Smooth muscle cell (in vitro differentiated cells): ENCODE results near the gene ME1. TPM values are rescaled to one million over a fixed set of nuclear protein-coding genes. Genes with fewer than 3 reads are reported as not detected.

Experiments used
- DNase-seq: peaks from one replicate; lab custom pipeline; 2025; ENCODE audit not compliant: unreplicated experiment; lab: John Stamatoyannopoulos, UW
- H2AFZ ChIP-seq: fragments of 200-600 bp; sonication (generic); 2 replicates; pipeline ENCODE4 v1.6.0; 2016; ENCODE audit warnings: antibody characterized with exemption, low read depth, mild to moderate bottlenecking
- H3F3A ChIP-seq: fragments of 200-600 bp; sonication (generic); 2 replicates; pipeline ENCODE4 v1.6.0; 2017; ENCODE audit warnings: antibody characterized with exemption, low read depth
- H3K27ac ChIP-seq: fragments of 200-600 bp; sonication (generic); 2 replicates; pipeline ENCODE4 v1.5.1; 2016; ENCODE audit warnings: low read depth, mild to moderate bottlenecking
- H3K27me3 ChIP-seq: fragments of 200-600 bp; sonication (generic); 2 replicates; pipeline ENCODE4 v1.6.1; 2016; ENCODE audit warnings: low read depth, mild to moderate bottlenecking
- H3K36me3 ChIP-seq: fragments of 200-600 bp; sonication (generic); 2 replicates; pipeline ENCODE4 v1.5.1; 2016; ENCODE audit warnings: low read depth
- H3K4me1 ChIP-seq: fragments of 200-600 bp; sonication (generic); 2 replicates; pipeline ENCODE4 v1.5.1; 2016; ENCODE audit warnings: low read depth
- H3K4me2 ChIP-seq: fragments of 200-600 bp; sonication (generic); 2 replicates; pipeline ENCODE4 v1.6.0; 2016; ENCODE audit warnings: mild to moderate bottlenecking
- H3K4me3 ChIP-seq: fragments of 200-600 bp; sonication (generic); 2 replicates; pipeline ENCODE4 v1.5.1; 2016; ENCODE audit warnings: mild to moderate bottlenecking
- H3K79me2 ChIP-seq: fragments of 200-600 bp; sonication (generic); 2 replicates; pipeline ENCODE4 v1.6.0; 2016; ENCODE audit warnings: low read depth, mild to moderate bottlenecking
- H3K9ac ChIP-seq: fragments of 200-600 bp; sonication (generic); 2 replicates; pipeline ENCODE4 v1.6.0; 2016; ENCODE audit warnings: low read depth
- H3K9me3 ChIP-seq: fragments of 200-600 bp; sonication (generic); replicated peaks from 2 replicates; pipeline ENCODE4 v1.5.1; 2016; ENCODE audit warnings: low read depth
- H4K20me1 ChIP-seq: fragments of 200-600 bp; sonication (generic); 2 replicates; pipeline ENCODE4 v1.6.0; 2016; ENCODE audit warnings: low read depth
- WGBS: methylation state at CpG from one replicate; pipeline ENCODE4 v1.1.7; 2016; ENCODE audit warnings: low lambda C conversion rate; 5-methylcytosine and 5-hydroxymethylcytosine counted together
- polyA plus RNA-seq: library from polyadenylated mRNA; unstranded; fragments of >200 nt; fragmentation: Nextera tagmentation; extraction: Ambion mirVana; gene quantifications from 2 replicates; pipeline ENCODE4 v1.2.1, GENCODE V29; 2016
- total RNA-seq: library from RNA; depleted of rRNA; stranded (reverse); fragments of >200 nt; gene quantifications from 2 replicates; pipeline ENCODE4 v1.2.3, GENCODE V29; 2014
- TF ChIP-seq, protein P1 (sequence below): fragments of 200-600 bp; sonication (generic); IDR thresholded peaks from 2 replicates; pipeline ENCODE4 v1.5.1; 2017; ENCODE audit warnings: borderline replicate concordance, mild to moderate bottlenecking, antibody characterized with exemption; ENCODE audit not compliant: insufficient read depth, poor library complexity, severe bottlenecking

Gene ME1
- total and polyA plus RNA-seq, 2 experiments from 2014 or later: 32.0 to 32.4 TPM

- Histone ChIP-seq H3K79me2 (peaks cover 3% of the 10 kb centered on the region), H3K4me2 (no peak overlapping the region), H3K27ac (no peak overlapping the region), H2AFZ (no peak overlapping the region), H3K36me3 (peaks cover 3% of the 10 kb centered on the region), H3K9me3 (no peaks in the 10 kb centered on the region), H3K27me3 (no peaks in the 10 kb centered on the region), H3K4me3 (no peak overlapping the region), H4K20me1 (no peaks in the 10 kb centered on the region), H3K4me1 (no peaks in the 10 kb centered on the region), H3K9ac (no peak overlapping the region), H3F3A (no peaks in the 10 kb centered on the region)
- no peak for DNase-seq
- TF ChIP-seq, protein P1, sequence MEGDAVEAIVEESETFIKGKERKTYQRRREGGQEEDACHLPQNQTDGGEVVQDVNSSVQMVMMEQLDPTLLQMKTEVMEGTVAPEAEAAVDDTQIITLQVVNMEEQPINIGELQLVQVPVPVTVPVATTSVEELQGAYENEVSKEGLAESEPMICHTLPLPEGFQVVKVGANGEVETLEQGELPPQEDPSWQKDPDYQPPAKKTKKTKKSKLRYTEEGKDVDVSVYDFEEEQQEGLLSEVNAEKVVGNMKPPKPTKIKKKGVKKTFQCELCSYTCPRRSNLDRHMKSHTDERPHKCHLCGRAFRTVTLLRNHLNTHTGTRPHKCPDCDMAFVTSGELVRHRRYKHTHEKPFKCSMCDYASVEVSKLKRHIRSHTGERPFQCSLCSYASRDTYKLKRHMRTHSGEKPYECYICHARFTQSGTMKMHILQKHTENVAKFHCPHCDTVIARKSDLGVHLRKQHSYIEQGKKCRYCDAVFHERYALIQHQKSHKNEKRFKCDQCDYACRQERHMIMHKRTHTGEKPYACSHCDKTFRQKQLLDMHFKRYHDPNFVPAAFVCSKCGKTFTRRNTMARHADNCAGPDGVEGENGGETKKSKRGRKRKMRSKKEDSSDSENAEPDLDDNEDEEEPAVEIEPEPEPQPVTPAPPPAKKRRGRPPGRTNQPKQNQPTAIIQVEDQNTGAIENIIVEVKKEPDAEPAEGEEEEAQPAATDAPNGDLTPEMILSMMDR: no peak
Measured at GRCh38 chr6:83313882-83314281, 117.0 kb downstream of the ME1 start.

- H3K79me2 ChIP-seq: peaks cover 3% of the 10 kb centered on the region
- H3K36me3 ChIP-seq: peaks cover 3% of the 10 kb centered on the region
- no peaks in the 10 kb centered on the region for H4K20me1 ChIP-seq
- no peak for DNase-seq
- no peak overlapping the region for H3K4me2 ChIP-seq
- peak overlapping the region; percentile 2 for H3K27ac ChIP-seq
- H3F3A ChIP-seq: no peaks in the 10 kb centered on the region
- no peaks in the 10 kb centered on the region for H3K27me3 ChIP-seq
- no peaks in the 10 kb centered on the region for H3K9me3 ChIP-seq
- no peak overlapping the region for H2AFZ ChIP-seq
- no peak overlapping the region for H3K4me3 ChIP-seq
- TF ChIP-seq, protein P1: no peak
- no peaks in the 10 kb centered on the region for H3K4me1 ChIP-seq
- no peak overlapping the region for H3K9ac ChIP-seq
- WGBS: 78% methylated on average over 1 of the region's 1 CpG
Measured at GRCh38 chr6:83311231-83311630, 119.6 kb downstream of the ME1 start.

DNA sequence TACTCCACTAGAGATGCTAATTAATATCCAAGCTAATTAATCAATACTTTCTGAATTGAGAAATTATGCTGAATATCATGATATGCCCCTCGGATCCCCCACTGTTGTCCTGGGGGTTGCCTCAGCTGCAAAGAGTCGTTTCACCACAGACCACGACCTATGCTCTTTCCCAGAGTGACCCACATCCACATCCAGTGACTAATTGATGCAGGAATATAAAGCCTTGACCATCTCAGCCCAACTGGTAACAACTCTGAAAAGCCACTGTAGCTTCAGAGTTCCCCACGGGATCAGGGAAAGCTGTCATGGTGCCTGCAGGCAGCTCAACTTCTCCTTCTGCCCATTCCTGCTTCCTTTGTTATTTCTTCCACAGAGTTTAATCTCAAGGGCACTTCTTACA lies 120.8 kb downstream of the ME1 start:
- TF ChIP-seq, protein P1: no peak
- Histone ChIP-seq H3K4me1 (no peaks in the 10 kb centered on the region), H3K4me2 (no peak overlapping the region), H3K9ac (no peak overlapping the region), H3K27ac (no peak overlapping the region), H3K36me3 (peaks cover 3% of the 10 kb centered on the region), H3K4me3 (no peak overlapping the region), H3F3A (no peaks in the 10 kb centered on the region), H3K9me3 (no peaks in the 10 kb centered on the region), H3K27me3 (no peaks in the 10 kb centered on the region), H3K79me2 (peaks cover 3% of the 10 kb centered on the region), H2AFZ (no peak overlapping the region), H4K20me1 (no peaks in the 10 kb centered on the region)
- WGBS: 93% methylated on average over 4 of the region's 4 CpGs
- DNase-seq: no peak

GRCh38 chr6:83309344-83309743 lies 121.5 kb downstream of the ME1 start:
- Histone ChIP-seq H2AFZ (no peak overlapping the region), H3K4me1 (no peaks in the 10 kb centered on the region), H4K20me1 (no peaks in the 10 kb centered on the region), H3K79me2 (peaks cover 3% of the 10 kb centered on the region), H3K4me2 (no peak overlapping the region), H3K9me3 (no peaks in the 10 kb centered on the region), H3K9ac (no peak overlapping the region), H3F3A (no peaks in the 10 kb centered on the region), H3K27ac (no peak overlapping the region), H3K4me3 (no peak overlapping the region), H3K27me3 (no peaks in the 10 kb centered on the region), H3K36me3 (no peaks in the 10 kb centered on the region)
- WGBS: 84% methylated on average over 1 of the region's 1 CpG
- no peak for DNase-seq
- TF ChIP-seq, protein P1: no peak
